ENCODE data around the gene DOLPP1.

DNA sequence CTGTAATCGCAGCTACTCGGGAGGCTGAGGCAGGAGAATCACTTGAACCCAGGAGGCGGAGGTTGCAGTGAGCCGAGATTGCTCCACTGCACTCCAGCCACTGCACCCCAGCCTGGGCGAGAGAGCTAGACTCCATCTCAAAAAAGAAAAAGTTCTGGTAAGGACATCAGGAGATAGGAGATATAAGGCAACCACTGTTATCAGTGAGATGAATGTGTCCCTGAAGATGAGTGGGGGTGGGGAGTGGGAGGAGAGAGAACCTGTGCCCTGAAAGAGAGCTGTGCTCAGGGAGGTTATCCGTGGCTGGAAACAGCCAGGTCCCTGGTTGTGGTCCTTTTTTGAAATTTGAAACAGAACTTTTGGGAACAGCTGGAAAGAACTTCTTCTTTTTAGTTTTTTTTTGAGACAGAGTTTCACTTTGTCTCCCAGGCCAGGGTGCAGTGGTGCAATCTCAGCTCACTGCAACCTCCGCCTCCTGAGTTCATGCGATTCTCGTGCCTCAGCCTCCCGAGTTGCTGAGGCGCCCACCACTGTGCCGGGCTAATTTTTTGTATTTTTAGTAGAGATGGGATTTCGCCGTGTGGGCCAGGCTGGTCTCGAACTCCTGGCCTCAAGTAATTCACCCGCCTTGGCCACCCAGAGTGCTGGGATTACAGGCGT, 32.9 kb downstream of the DOLPP1 start:
- TF ChIP-seq, protein P1, sequence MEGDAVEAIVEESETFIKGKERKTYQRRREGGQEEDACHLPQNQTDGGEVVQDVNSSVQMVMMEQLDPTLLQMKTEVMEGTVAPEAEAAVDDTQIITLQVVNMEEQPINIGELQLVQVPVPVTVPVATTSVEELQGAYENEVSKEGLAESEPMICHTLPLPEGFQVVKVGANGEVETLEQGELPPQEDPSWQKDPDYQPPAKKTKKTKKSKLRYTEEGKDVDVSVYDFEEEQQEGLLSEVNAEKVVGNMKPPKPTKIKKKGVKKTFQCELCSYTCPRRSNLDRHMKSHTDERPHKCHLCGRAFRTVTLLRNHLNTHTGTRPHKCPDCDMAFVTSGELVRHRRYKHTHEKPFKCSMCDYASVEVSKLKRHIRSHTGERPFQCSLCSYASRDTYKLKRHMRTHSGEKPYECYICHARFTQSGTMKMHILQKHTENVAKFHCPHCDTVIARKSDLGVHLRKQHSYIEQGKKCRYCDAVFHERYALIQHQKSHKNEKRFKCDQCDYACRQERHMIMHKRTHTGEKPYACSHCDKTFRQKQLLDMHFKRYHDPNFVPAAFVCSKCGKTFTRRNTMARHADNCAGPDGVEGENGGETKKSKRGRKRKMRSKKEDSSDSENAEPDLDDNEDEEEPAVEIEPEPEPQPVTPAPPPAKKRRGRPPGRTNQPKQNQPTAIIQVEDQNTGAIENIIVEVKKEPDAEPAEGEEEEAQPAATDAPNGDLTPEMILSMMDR (IDR thresholded peaks at IDR 0.05): no peak
- no peak for TF ChIP-seq POLR2A (IDR thresholded peaks at IDR 0.05)
- TF ChIP-seq EP300 (IDR thresholded peaks at IDR 0.05): no peak
